ENCODE results near the gene CUEDC1.

The CUEDC1 gene

GRCh38 chr17:57892820-57893595, 62.2 kb downstream of the CUEDC1 start:
- no peak for DNase-seq

- DNase-seq, result peak; percentile 65
Observed at GRCh38 chr17:57892146-57892819, 62.9 kb downstream of the CUEDC1 start.

- no peak for DNase-seq
Observed at GRCh38 chr17:57890857-57891232, 64.4 kb downstream of the CUEDC1 start.

- no peak for DNase-seq
Observed at GRCh38 chr17:57889892-57890856, 65.0 kb downstream of the CUEDC1 start.

GRCh38 chr17:57889252-57889651, 66.0 kb downstream of the CUEDC1 start:
- no peak for DNase-seq

- no peak for DNase-seq
Observed at GRCh38 chr17:57888311-57889216, 66.6 kb downstream of the CUEDC1 start.

GRCh38 chr17:57887161-57887560, 68.1 kb downstream of the CUEDC1 start:
- DNase-seq, result no peak

GRCh38 chr17:57886020-57886419, 69.2 kb downstream of the CUEDC1 start:
- DNase-seq, result no peak

GRCh38 chr17:57885148-57885915, 69.9 kb downstream of the CUEDC1 start:
- no peak for DNase-seq

- DNase-seq, result no peak
Observed at GRCh38 chr17:57881783-57882351, 73.3 kb downstream of the CUEDC1 start.

GRCh38 chr17:57881143-57881542, 74.1 kb downstream of the CUEDC1 start:
- no peak for DNase-seq

- DNase-seq, result no peak
Observed at GRCh38 chr17:57880086-57880456, 75.1 kb downstream of the CUEDC1 start.

GRCh38 chr17:57879437-57880085, 75.7 kb downstream of the CUEDC1 start:
- no peak for DNase-seq

GRCh38 chr17:57877803-57878377, 77.3 kb downstream of the CUEDC1 start:
- DNase-seq, result no peak

GRCh38 chr17:57876866-57877237, 78.4 kb downstream of the CUEDC1 start:
- DNase-seq, result no peak

- DNase-seq, result no peak
Observed at GRCh38 chr17:57876023-57876865, 79.0 kb downstream of the CUEDC1 start.

- peak; percentile 45 for DNase-seq
Observed at GRCh38 chr17:57875290-57876022, 79.8 kb downstream of the CUEDC1 start.

All from NCI-H1694 (cell line).